ENCODE results near the gene RPP40.

GRCh38 chr6:4961322-4962168 lies 42.3 kb downstream of the RPP40 start:
- TF ChIP-seq, protein P1, sequence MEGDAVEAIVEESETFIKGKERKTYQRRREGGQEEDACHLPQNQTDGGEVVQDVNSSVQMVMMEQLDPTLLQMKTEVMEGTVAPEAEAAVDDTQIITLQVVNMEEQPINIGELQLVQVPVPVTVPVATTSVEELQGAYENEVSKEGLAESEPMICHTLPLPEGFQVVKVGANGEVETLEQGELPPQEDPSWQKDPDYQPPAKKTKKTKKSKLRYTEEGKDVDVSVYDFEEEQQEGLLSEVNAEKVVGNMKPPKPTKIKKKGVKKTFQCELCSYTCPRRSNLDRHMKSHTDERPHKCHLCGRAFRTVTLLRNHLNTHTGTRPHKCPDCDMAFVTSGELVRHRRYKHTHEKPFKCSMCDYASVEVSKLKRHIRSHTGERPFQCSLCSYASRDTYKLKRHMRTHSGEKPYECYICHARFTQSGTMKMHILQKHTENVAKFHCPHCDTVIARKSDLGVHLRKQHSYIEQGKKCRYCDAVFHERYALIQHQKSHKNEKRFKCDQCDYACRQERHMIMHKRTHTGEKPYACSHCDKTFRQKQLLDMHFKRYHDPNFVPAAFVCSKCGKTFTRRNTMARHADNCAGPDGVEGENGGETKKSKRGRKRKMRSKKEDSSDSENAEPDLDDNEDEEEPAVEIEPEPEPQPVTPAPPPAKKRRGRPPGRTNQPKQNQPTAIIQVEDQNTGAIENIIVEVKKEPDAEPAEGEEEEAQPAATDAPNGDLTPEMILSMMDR (conservative IDR thresholded peaks at IDR 0.05; ENCODE audit: low read depth, low read length): no peak
- TF ChIP-seq EZH2 (IDR thresholded peaks at IDR 0.05; ENCODE audit: borderline replicate concordance, low read depth, low read length, poor library complexity, severe bottlenecking): no peak

All from A673 (cell line).